H9 (cell line): ENCODE results near the gene KLK6. TPM values are rescaled to one million over a fixed set of nuclear protein-coding genes. Genes with fewer than 3 reads are reported as not detected.

ENCODE experiments used
- DNase-seq: peaks from one replicate; pipeline ENCODE4 v3.0.0-alpha.2; 2017
- H2AFZ ChIP-seq: one replicate; pipeline ENCODE4 v1.6.1; 2013; ENCODE audit warnings: mild to moderate bottlenecking, low read length, control low read depth, moderate library complexity
- H2AK5ac ChIP-seq: 2 replicates; pipeline ENCODE4 v1.6.1; 2013; ENCODE audit warnings: low read length, control low read depth, mixed read lengths; ENCODE audit not compliant: insufficient read length
- H2BK120ac ChIP-seq: one replicate; pipeline ENCODE4 v1.6.1; 2013; ENCODE audit warnings: low read depth, mild to moderate bottlenecking, low read length, control low read depth, inconsistent platforms; ENCODE audit not compliant: poor library complexity, severe bottlenecking
- H2BK12ac ChIP-seq: 2 replicates; pipeline ENCODE4 v1.6.1; 2013; ENCODE audit warnings: low read length, control low read depth, mixed read lengths, low read depth; ENCODE audit not compliant: insufficient read length
- H2BK15ac ChIP-seq: 2 replicates; pipeline ENCODE4 v1.6.1; 2013; ENCODE audit warnings: low read depth, low read length, control low read depth
- H2BK20ac ChIP-seq: one replicate; pipeline ENCODE4 v1.6.1; 2013; ENCODE audit warnings: low read depth, mild to moderate bottlenecking, low read length, control low read depth, inconsistent platforms; ENCODE audit not compliant: poor library complexity, severe bottlenecking
- H2BK5ac ChIP-seq: 2 replicates; pipeline ENCODE4 v1.6.1; 2013; ENCODE audit warnings: low read length, control low read depth, mixed read lengths; ENCODE audit not compliant: insufficient read length
- H3K14ac ChIP-seq: 2 replicates; pipeline ENCODE4 v1.6.1; 2013; ENCODE audit warnings: low read length, control low read depth; ENCODE audit not compliant: insufficient read depth
- H3K18ac ChIP-seq: 2 replicates; pipeline ENCODE4 v1.6.1; 2013; ENCODE audit warnings: low read depth, mild to moderate bottlenecking, mixed read lengths, low read length, control low read depth; ENCODE audit not compliant: insufficient read length
- H3K23ac ChIP-seq: 2 replicates; pipeline ENCODE4 v1.6.1; 2013; ENCODE audit warnings: low read length, control low read depth, mixed read lengths, low read depth; ENCODE audit not compliant: insufficient read length
- H3K23me2 ChIP-seq: 2 replicates; pipeline ENCODE4 v1.6.1; 2013; ENCODE audit warnings: low read depth, mild to moderate bottlenecking, mixed read lengths, low read length, control low read depth; ENCODE audit not compliant: insufficient read length, poor library complexity, severe bottlenecking
- H3K27ac ChIP-seq: 2 replicates; pipeline ENCODE4 v1.5.1; 2013; ENCODE audit warnings: low read length, control low read depth, mixed read lengths, low read depth; ENCODE audit not compliant: insufficient read length
- H3K27me3 ChIP-seq: 2 replicates; pipeline ENCODE4 v1.6.1; 2013; ENCODE audit warnings: low read length, control low read depth, inconsistent platforms; ENCODE audit not compliant: insufficient read depth
- H3K4ac ChIP-seq: 2 replicates; pipeline ENCODE4 v1.6.1; 2013; ENCODE audit warnings: low read depth, mild to moderate bottlenecking, control low read depth, inconsistent platforms, low read length, moderate library complexity
- H3K4me1 ChIP-seq: 2 replicates; pipeline ENCODE4 v1.6.1; 2013; ENCODE audit warnings: low read length, control low read depth, inconsistent platforms; ENCODE audit not compliant: insufficient read depth
- H3K4me2 ChIP-seq: 2 replicates; pipeline ENCODE4 v1.6.1; 2013; ENCODE audit warnings: low read length, control low read depth, mixed read lengths; ENCODE audit not compliant: insufficient read length, insufficient read depth
- H3K56ac ChIP-seq: 2 replicates; pipeline ENCODE4 v1.6.1; 2013; ENCODE audit warnings: low read depth, mild to moderate bottlenecking, mixed read lengths, low read length, control low read depth; ENCODE audit not compliant: insufficient read length
- H3K79me1 ChIP-seq: 2 replicates; pipeline ENCODE4 v1.6.1; 2013; ENCODE audit warnings: low read depth, mild to moderate bottlenecking, moderate library complexity, low read length, control low read depth, inconsistent platforms; ENCODE audit not compliant: insufficient read depth, poor library complexity, severe bottlenecking
- H3K79me2 ChIP-seq: 2 replicates; pipeline ENCODE4 v1.6.1; 2013; ENCODE audit warnings: low read length, control low read depth, inconsistent platforms; ENCODE audit not compliant: insufficient read depth
- H3K9ac ChIP-seq: 2 replicates; pipeline ENCODE4 v1.6.1; 2013; ENCODE audit warnings: low read length, control low read depth, mixed read lengths; ENCODE audit not compliant: insufficient read length; ENCODE audit errors: extremely low read depth
- H3K9me3 ChIP-seq: one replicate; pipeline ENCODE4 v1.6.1; 2013; ENCODE audit warnings: low read depth, low read length, inconsistent platforms; ENCODE audit not compliant: control insufficient read depth
- H3T11ph ChIP-seq: one replicate; pipeline ENCODE4 v1.6.1; 2013; ENCODE audit warnings: mild to moderate bottlenecking, low read length, control low read depth, inconsistent platforms
- H4K20me1 ChIP-seq: one replicate; pipeline ENCODE4 v1.6.1; 2013; ENCODE audit not compliant: control insufficient read depth, insufficient read length, insufficient read depth
- H4K5ac ChIP-seq: 2 replicates; pipeline ENCODE4 v1.6.1; 2013; ENCODE audit warnings: low read depth, mild to moderate bottlenecking, mixed read lengths, low read length, control low read depth; ENCODE audit not compliant: insufficient read length
- H4K8ac ChIP-seq: replicated peaks from 2 replicates; pipeline ENCODE4 v1.6.1; 2013; ENCODE audit warnings: low read length, control low read depth, mixed read lengths, low read depth; ENCODE audit not compliant: insufficient read length
- H4K91ac ChIP-seq: 2 replicates; pipeline ENCODE4 v1.6.1; 2013; ENCODE audit warnings: low read depth, mild to moderate bottlenecking, moderate library complexity, mixed read lengths, low read length, control low read depth; ENCODE audit not compliant: insufficient read length
- H3K27ac Mint-ChIP-seq, 3 experiments: 2 replicates in 2 of 3; 3 replicates in 1 of 3; pipeline ENCODE4 v1.8.0; 2020 to 2021; ENCODE audit warnings: mixed read lengths in 3 of 3, mild to moderate bottlenecking in 1 of 3, moderate library complexity in 1 of 3
- H3K27me3 Mint-ChIP-seq: 2 replicates; pipeline ENCODE4 v1.8.0; 2021; ENCODE audit warnings: low read depth, mild to moderate bottlenecking, moderate library complexity, mixed read lengths
- H3K36me3 Mint-ChIP-seq, 3 experiments: 2 replicates in 2 of 3; 3 replicates in 1 of 3; pipeline ENCODE4 v1.8.0; 2020 to 2021; ENCODE audit warnings: low read depth in 3 of 3, mixed read lengths in 3 of 3; ENCODE audit not compliant: insufficient read depth in 1 of 3
- H3K4me1 Mint-ChIP-seq, 2 experiments: 2 replicates each; pipeline ENCODE4 v1.8.0; 2020; ENCODE audit warnings: mixed read lengths in 2 of 2
- H3K4me3 Mint-ChIP-seq, 2 experiments: 2 replicates in 1 of 2; 3 replicates in 1 of 2; pipeline ENCODE4 v1.8.0; 2020 to 2021; ENCODE audit warnings: mild to moderate bottlenecking in 2 of 2, mixed read lengths in 2 of 2, moderate library complexity in 1 of 2
- H3K9me3 Mint-ChIP-seq, 2 experiments: 2 replicates in 1 of 2; 3 replicates in 1 of 2; pipeline ENCODE4 v1.8.0; 2020; ENCODE audit warnings: mild to moderate bottlenecking in 2 of 2, mixed read lengths in 2 of 2, moderate library complexity in 1 of 2
- WGBS: extraction: QIAGEN DNeasy Blood & Tissue Kit; methylation state at CpG from one replicate; pipeline ENCODE4 v1.1.7; 2013; ENCODE audit warnings: missing lambda C conversion rate, low lambda C conversion rate, mixed read lengths; ENCODE audit not compliant: insufficient read length; ENCODE audit errors: extremely low coverage; 5-methylcytosine and 5-hydroxymethylcytosine counted together
- total RNA-seq: library from RNA; stranded (reverse); gene quantifications from 2 replicates; pipeline ENCODE4 v1.2.1, GENCODE V29; 2021
- TF ChIP-seq, protein P1 (sequence below): fragments of 200-600 bp; sonication (generic); conservative IDR thresholded peaks from 3 replicates; pipeline ENCODE4 v1.8.0; 2021; ENCODE audit warnings: antibody characterized with exemption, mild to moderate bottlenecking

KLK6 gene
- total RNA-seq, 1 experiment from 2014 or later, result 2.6 TPM

DNA sequence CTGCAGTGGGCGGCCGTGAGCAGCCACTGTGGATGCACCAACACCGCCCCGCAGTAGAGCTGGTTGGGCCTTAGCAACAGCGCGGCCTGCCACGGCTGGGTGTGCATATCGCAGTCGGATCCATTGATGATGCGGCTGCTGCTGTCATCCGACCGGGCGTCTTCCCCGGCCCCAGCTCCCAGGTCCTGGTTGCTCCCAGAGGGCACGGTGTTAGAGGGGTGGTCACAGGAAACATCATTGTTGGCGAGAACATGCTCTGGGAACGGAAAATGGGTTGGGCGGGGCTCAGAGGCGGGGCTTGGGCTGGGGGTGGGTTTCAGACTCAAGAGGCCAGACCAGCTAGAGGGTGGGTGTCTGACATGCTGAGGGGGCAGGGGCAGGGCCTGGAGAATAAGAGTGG lies 19.5 kb downstream of the KLK6 start:
- Histone ChIP-seq H2BK15ac (no peak overlapping the region), H3K18ac (no peak overlapping the region), H3K23ac (no peak overlapping the region), H4K5ac (no peak overlapping the region), H3K27ac (no peak overlapping the region), H4K91ac (no peak overlapping the region), H3K9me3 (no peaks in the 10 kb centered on the region), H3K9ac (no peak overlapping the region), H2BK12ac (no peak overlapping the region), H2AK5ac (no peak overlapping the region), H3K23me2 (no peaks in the 10 kb centered on the region), H4K20me1 (no peaks in the 10 kb centered on the region), H3K79me1 (no peaks in the 10 kb centered on the region), H2BK5ac (no peak overlapping the region), H2BK20ac (no peak overlapping the region), H3K4ac (no peak overlapping the region), H3K4me2 (no peak overlapping the region), H3K14ac (no peak overlapping the region), H3K56ac (no peak overlapping the region), H3T11ph (no peak overlapping the region), H2AFZ (no peak overlapping the region), H4K8ac (no peak overlapping the region), H2BK120ac (no peak overlapping the region), H3K27me3 (no peaks in the 10 kb centered on the region), H3K79me2 (no peaks in the 10 kb centered on the region), H3K4me1 (peaks cover 3% of the 10 kb centered on the region; the same call in 1 of the 2 replicates)
- Mint-ChIP-seq H3K9me3 (peaks cover 0 to 2% of the 10 kb centered on the region in 2 experiments; a peak in 2 of 5 replicates), H3K4me3 (0 out of 5 replicates have a peak overlapping the region, but pooled peaks of 1 of the 2 experiments have one; percentile 16), H3K36me3 (no peaks in the 10 kb centered on the region), H3K27me3 (peaks cover 29% of the 10 kb centered on the region), H3K27ac (no peak overlapping the region), H3K4me1 (peaks cover 5 to 21% of the 10 kb centered on the region in 2 experiments)
- no CpG with 5 or more reads among the region's 19 CpGs for WGBS
- TF ChIP-seq, protein P1, sequence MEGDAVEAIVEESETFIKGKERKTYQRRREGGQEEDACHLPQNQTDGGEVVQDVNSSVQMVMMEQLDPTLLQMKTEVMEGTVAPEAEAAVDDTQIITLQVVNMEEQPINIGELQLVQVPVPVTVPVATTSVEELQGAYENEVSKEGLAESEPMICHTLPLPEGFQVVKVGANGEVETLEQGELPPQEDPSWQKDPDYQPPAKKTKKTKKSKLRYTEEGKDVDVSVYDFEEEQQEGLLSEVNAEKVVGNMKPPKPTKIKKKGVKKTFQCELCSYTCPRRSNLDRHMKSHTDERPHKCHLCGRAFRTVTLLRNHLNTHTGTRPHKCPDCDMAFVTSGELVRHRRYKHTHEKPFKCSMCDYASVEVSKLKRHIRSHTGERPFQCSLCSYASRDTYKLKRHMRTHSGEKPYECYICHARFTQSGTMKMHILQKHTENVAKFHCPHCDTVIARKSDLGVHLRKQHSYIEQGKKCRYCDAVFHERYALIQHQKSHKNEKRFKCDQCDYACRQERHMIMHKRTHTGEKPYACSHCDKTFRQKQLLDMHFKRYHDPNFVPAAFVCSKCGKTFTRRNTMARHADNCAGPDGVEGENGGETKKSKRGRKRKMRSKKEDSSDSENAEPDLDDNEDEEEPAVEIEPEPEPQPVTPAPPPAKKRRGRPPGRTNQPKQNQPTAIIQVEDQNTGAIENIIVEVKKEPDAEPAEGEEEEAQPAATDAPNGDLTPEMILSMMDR, result no peak
- DNase-seq, result peak; percentile 65
